T-helper 2 cell treated with Interferon-gamma antibody and Interleukin-4, amounts not matched to agents 5 μg/mL and 100 μg/mL, for 36 hours (primary cell): ENCODE data around the gene WDR82.

Experiments used
- DNase-seq: peaks from one replicate; pipeline ENCODE4 v3.0.0; 2021; ENCODE audit warnings: low spot score
- H3K27ac Mint-ChIP-seq: one replicate; pipeline ENCODE4 v1.8.0; 2021; ENCODE audit warnings: mild to moderate bottlenecking, mixed read lengths
- H3K27me3 Mint-ChIP-seq: one replicate; pipeline ENCODE4 v1.8.0; 2021; ENCODE audit warnings: low read depth, mixed read lengths
- H3K36me3 Mint-ChIP-seq: one replicate; pipeline ENCODE4 v1.8.0; 2021; ENCODE audit warnings: low read depth, mixed read lengths
- H3K4me1 Mint-ChIP-seq: one replicate; pipeline ENCODE4 v1.8.0; 2021; ENCODE audit warnings: low read depth, mixed read lengths
- H3K4me3 Mint-ChIP-seq: one replicate; pipeline ENCODE4 v1.8.0; 2022; ENCODE audit warnings: mild to moderate bottlenecking, moderate library complexity, mixed read lengths
- H3K9me3 Mint-ChIP-seq: one replicate; pipeline ENCODE4 v1.8.0; 2021; ENCODE audit warnings: mixed read lengths

WDR82 gene

DNA sequence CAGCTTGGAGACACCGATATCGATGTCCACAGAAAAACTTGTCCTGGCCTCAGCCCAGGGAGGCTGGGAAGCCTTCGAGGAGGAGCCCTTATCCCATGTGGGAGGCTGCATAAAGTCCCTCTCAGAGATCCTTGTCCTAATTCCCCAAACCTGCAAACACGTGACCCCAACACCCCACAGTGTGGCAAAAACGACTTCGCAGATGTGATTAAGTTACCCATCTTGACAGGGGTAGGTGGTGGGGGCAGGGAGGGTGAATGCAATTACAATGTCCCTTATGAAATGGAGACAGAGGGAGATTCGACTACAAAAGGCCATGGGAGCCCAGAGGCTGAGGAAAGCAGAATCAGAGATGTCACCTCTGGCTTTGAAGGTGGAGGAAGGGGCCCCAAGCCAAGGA, 50.7 kb downstream of the WDR82 start:
- Mint-ChIP-seq H3K36me3 (peaks cover 37% of the 10 kb centered on the region), H3K4me1 (peaks cover 28% of the 10 kb centered on the region), H3K9me3 (no peaks in the 10 kb centered on the region), H3K27ac (peak overlapping the region; percentile 36), H3K4me3 (no peak overlapping the region), H3K27me3 (no peaks in the 10 kb centered on the region)
- DNase-seq: no peak

DNA sequence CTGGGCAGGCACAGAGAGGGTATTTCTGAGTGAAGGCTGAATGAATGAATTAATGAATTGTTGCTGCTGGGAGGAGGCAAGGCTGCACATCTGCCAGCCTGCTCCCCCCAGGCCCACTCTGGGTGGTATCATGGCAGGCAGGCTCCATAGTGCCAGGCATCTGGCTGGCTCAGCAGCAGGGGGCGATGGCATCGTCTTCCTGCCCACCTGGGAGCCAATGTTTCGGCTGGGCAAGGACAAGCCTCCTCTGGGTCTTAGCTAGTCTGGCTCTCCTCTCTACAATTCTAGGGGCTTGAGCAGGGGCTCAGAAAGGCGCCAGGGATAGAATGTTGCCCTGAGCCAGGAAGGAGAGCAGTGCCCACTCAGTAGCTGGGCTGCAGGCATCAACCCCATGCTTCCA, 51.3 kb downstream of the WDR82 start:
- H3K9me3 Mint-ChIP-seq: no peaks in the 10 kb centered on the region
- no peaks in the 10 kb centered on the region for H3K27me3 Mint-ChIP-seq
- no peak for DNase-seq
- no peak overlapping the region for H3K27ac Mint-ChIP-seq
- H3K4me3 Mint-ChIP-seq: no peak overlapping the region
- H3K36me3 Mint-ChIP-seq: peaks cover 35% of the 10 kb centered on the region
- H3K4me1 Mint-ChIP-seq: peaks cover 33% of the 10 kb centered on the region

- Mint-ChIP-seq H3K4me3 (peak overlapping the region; percentile 47), H3K4me1 (peaks cover 34% of the 10 kb centered on the region), H3K27me3 (no peaks in the 10 kb centered on the region), H3K9me3 (no peaks in the 10 kb centered on the region), H3K36me3 (peaks cover 29% of the 10 kb centered on the region), H3K27ac (peak overlapping the region; percentile 77)
- DNase-seq: no peak
Observed at GRCh38 chr3:52226229-52226817, 52.1 kb downstream of the WDR82 start.

DNA sequence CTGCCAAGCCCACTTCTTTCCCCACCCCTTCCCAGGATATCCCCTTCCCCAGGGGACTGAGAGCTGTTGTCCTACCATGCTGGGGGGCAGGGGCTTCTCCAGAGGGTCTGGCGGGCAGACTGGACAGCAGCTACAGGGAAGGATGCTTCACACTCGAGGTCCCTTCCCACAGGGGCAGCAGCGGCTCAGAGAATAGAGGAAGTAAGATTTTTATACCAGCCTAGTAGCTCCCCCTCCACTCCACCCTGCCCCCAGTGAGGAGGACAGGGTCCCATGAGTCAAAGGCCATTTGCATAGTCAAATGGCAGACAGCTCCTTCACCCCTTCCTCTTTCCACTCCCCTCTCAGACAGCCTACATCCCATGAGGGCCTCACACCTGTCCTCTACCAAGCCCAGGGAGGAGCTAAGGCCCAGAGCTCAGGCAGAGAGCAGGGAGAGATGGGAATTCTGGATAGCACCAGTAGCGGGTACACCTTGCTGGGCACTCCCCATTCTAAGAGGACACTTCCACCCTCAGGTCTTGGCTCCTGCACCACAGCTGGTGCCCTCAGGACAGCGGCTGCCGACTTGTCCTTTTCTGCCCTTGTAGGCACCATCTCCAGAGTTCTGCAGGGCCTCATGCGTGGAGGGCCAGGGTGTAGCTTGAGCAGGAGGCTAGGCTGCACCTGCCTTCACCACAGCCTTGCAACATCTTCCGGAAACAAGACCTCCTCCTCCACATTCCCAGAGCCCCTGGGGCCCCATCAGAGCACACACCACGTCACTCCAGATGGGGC, 52.8 kb downstream of the WDR82 start, which contains the start of gene TLR9:
TLR9 (minus strand) TSS at position 194 of the 777 bp plus-strand sequence; CDS start at position 78, 116 bp downstream.
- Mint-ChIP-seq H3K27ac (peak within 1 kb of the TSS; percentile 77), H3K9me3 (no peaks in the 10 kb centered on the region), H3K36me3 (peaks cover 23% of the 10 kb centered on the region), H3K4me3 (peak within 1 kb of the TSS; percentile 47), H3K4me1 (peaks cover 34% of the 10 kb centered on the region), H3K27me3 (no peaks in the 10 kb centered on the region)
- no peak for DNase-seq

DNA sequence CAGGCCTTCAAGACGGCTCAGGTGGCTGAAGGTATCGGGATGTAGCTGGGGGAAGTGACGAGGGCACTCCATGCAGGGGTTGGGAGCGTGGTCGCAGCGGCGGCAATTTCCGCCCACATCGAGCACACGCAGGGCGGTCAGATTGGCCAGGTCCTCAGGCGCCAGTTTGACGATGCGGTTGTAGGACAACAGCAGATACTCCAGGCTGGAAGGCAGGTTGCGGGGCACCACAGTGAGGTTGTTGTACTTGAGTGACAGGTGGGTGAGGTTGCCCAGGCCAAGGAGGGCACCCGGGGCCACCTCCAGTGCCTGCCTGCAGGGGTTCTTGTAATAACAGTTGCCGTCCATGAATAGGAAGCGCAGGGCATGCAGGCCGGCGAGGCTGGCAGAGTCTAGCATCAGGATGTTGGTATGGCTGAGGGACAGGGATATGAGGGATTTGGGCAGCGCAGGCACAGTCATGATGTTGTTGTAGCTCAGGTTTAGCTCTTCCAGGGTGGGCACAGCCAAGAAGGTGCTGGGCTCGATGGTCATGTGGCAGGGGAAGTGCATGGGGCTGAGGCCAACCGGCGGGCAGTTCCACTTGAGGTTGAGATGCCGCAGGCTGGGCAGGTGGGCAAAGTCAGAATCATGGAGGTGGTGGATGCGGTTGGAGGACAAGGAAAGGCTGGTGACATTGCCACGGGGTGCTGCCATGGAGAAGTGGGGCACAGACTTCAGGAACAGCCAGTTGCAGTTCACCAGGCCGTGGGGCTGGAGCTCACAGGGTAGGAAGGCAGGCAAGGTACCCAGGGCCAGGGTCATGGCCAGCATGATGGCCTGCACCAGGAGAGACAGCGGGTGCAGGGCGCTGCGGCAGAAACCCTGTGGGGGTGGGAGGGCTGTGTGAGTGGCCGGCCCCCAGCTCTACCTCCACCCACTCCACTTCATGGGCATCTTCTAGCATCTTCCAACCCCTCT, 54.7 kb downstream of the WDR82 start:
- Mint-ChIP-seq H3K27ac (peak overlapping the region; percentile 16), H3K9me3 (no peaks in the 10 kb centered on the region), H3K36me3 (peaks cover 8% of the 10 kb centered on the region), H3K4me1 (peaks cover 46% of the 10 kb centered on the region), H3K4me3 (no peak overlapping the region), H3K27me3 (no peaks in the 10 kb centered on the region)
- DNase-seq: no peak

DNA sequence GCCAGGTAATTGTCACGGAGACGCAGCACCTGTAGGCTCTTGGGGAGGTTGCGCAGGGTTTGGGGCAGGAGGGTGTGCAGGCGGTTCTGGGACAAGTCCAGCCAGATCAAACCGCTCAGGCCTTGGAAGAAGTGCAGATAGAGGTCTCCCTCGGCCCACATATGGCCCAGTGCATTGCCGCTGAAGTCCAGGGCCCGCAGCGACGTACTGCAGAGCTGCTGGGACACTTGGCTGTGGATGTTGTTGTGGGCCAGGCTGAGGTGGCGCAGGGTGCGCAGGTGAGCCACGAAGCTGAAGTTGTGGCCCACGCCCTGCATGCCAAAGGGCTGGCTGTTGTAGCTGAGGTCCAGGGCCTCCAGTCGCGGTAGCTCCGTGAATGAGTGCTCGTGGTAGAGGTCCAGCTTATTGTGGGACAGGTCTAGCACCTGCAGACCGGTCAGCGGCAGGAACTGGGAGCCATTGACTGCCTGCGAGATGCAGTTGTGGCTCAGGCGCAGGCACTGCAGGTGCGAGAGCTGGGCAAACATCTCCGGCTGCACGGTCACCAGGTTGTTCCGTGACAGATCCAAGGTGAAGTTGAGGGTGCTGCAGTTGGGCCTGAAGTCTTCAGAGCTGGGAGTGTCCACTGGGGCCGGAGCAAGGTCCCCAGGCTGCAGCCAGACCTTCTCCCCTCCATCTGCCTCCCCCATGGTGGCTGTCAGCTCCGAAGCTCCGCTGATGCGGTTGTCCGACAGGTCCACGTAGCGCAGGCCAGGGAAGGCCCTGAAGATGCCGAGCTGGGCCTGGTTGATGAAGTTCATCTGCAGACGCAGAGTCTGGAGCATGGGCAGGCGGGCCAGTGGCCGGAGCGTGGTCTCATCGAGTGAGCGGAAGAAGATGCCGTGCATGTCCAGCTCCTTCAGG, 55.9 kb downstream of the WDR82 start:
- peak overlapping the region; percentile 75 for H3K4me3 Mint-ChIP-seq
- no peaks in the 10 kb centered on the region for H3K9me3 Mint-ChIP-seq
- DNase-seq: no peak
- H3K27ac Mint-ChIP-seq: peak overlapping the region; percentile 82
- H3K4me1 Mint-ChIP-seq: peaks cover 57% of the 10 kb centered on the region
- H3K36me3 Mint-ChIP-seq: peaks cover 4% of the 10 kb centered on the region
- no peaks in the 10 kb centered on the region for H3K27me3 Mint-ChIP-seq

DNA sequence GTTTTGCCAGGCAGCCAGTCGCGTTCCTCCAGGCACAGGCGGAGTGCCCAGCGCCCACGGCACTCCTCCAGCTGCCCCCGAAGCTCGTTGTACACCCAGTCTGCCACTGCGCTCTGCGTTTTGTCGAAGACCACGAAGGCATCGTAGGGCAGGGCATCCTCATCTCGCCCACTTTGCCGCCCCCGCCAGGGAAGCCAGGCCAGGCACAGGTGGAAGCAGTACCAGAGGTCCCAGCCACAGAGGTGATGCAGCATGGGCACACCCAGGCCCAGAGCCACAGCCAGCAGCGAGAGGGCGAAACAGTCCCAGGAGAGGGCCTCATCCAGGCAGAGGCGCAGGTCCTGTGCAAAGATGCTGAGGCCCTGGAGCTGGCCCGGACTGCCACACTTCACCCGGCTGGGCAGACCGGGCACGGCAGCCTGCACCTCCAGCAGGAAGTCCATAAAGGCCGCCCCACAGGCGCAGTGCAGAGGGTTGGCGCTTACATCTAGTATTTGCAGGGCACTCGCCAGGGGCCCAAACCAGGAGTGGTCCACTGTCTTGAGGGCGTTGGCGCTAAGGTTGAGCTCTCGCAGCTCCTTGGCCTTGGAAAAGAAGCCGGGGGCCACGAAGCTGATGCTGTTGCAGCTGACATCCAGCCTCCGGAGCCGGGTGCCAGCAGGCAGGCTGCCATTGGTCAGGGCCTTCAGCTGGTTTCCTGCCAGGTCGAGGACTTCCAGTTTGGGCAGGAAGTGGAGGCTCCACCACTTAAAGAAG, 56.7 kb downstream of the WDR82 start:
- peak overlapping the region; percentile 75 for H3K4me3 Mint-ChIP-seq

GRCh38 chr3:52221141-52221562, 57.3 kb downstream of the WDR82 start:
- DNase-seq: no peak
- Mint-ChIP-seq H3K4me3 (peak overlapping the region; percentile 48), H3K36me3 (peaks cover 8% of the 10 kb centered on the region), H3K27ac (peak overlapping the region; percentile 62), H3K4me1 (peaks cover 62% of the 10 kb centered on the region), H3K9me3 (no peaks in the 10 kb centered on the region), H3K27me3 (no peaks in the 10 kb centered on the region)

More for the DNA sequence above, 56.7 kb downstream of the WDR82 start:
- Mint-ChIP-seq H3K4me1 (peaks cover 64% of the 10 kb centered on the region), H3K36me3 (peaks cover 5% of the 10 kb centered on the region), H3K9me3 (no peaks in the 10 kb centered on the region), H3K27ac (peak overlapping the region; percentile 82), H3K27me3 (no peaks in the 10 kb centered on the region)
- DNase-seq: no peak

DNA sequence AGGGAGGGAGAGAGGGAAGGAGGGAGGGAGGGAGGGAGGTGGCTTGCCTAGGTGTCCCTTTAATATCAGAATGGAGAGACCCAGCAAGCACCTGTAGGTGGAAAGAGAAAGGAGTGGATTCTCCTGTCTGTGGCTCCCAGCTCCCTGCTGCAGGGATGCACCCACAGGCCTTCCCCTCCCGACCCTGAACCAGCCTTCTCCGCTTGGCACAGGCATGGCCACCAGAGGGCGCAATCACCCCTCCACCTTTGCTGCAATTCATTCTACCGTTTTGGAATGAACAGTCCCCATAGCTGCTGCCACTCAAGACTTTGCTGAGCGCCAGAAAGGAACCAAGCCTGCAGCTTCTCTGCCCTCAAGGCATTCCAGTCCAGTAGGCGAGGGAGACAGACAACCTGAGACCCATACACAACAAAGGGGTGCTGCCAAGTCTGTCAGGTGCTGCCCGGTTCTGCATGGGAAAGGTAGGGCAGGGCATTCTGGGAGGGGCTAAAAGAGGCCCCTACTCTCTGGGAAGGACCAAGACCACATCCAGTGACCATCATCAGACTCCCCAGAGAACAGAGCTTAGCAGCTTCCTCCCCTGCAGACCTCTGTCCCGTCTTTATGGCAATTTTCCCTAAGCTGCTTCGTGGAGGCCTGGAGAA, 57.9 kb downstream of the WDR82 start:
- Mint-ChIP-seq H3K4me1 (peaks cover 57% of the 10 kb centered on the region), H3K9me3 (no peaks in the 10 kb centered on the region), H3K27ac (peak overlapping the region; percentile 62), H3K4me3 (peak overlapping the region; percentile 48), H3K36me3 (peaks cover 10% of the 10 kb centered on the region), H3K27me3 (no peaks in the 10 kb centered on the region)
- peak; percentile 76 for DNase-seq

GRCh38 chr3:52218937-52219650, 59.4 kb downstream of the WDR82 start:
- Mint-ChIP-seq H3K4me3 (peak overlapping the region; percentile 77), H3K9me3 (no peaks in the 10 kb centered on the region), H3K36me3 (peaks cover 24% of the 10 kb centered on the region), H3K27me3 (no peaks in the 10 kb centered on the region), H3K27ac (peak overlapping the region; percentile 82), H3K4me1 (peaks cover 58% of the 10 kb centered on the region)
- no peak for DNase-seq

DNA sequence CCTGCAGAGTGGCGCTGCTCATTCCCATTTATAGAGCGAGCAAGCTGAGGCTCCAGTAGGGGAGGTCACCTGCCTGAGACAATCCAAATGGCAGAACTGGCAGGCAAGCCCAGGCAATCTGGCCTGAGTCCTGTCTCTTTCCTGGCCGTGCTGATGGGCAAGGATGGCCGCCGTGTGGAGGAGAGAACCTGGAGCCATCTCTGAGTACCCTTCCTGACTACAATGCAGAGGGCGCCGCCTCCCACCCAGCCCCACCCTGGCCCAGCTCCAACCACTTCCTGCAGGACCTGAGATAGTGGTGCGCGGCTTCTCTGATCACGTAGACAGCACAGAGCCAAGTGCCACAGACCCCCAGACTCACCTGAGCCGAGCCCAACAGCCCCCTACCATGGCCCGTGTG, 60.0 kb downstream of the WDR82 start:
- Mint-ChIP-seq H3K27ac (peak overlapping the region; percentile 88), H3K36me3 (peaks cover 25% of the 10 kb centered on the region), H3K4me3 (peak overlapping the region; percentile 77), H3K9me3 (no peaks in the 10 kb centered on the region), H3K4me1 (peaks cover 53% of the 10 kb centered on the region), H3K27me3 (no peaks in the 10 kb centered on the region)
- no peak for DNase-seq

GRCh38 chr3:52218026-52218425, 60.4 kb downstream of the WDR82 start:
- no peaks in the 10 kb centered on the region for H3K27me3 Mint-ChIP-seq
- DNase-seq: no peak
- H3K9me3 Mint-ChIP-seq: no peaks in the 10 kb centered on the region
- H3K27ac Mint-ChIP-seq: peak overlapping the region; percentile 88
- H3K4me1 Mint-ChIP-seq: peaks cover 50% of the 10 kb centered on the region
- H3K4me3 Mint-ChIP-seq: peak overlapping the region; percentile 77
- peaks cover 28% of the 10 kb centered on the region for H3K36me3 Mint-ChIP-seq
